Body of pancreas (tissue), 4 donors: Measurements from ENCODE around the gene EYA3. TPM values are rescaled to one million over a fixed set of nuclear protein-coding genes. Genes with fewer than 3 reads are reported as not detected.

Source experiments
- ATAC-seq: fragments of 150-250 bp; one replicate; pipeline ENCODE4 v1.9.1; 2016
- DNase-seq, 4 donors: peaks; one replicate each; pipeline ENCODE4 v3.0.0-alpha.2; 2019
- H3K27ac ChIP-seq, 4 donors: fragments of 200-600 bp; sonication (generic); 1 replicate in 3 of 4; 2 replicates in 1 of 4; pipeline versions ENCODE4 v1.5.1 to v1.6.1; 2016 to 2019; ENCODE audit warnings: mild to moderate bottlenecking in 1 of 4, mixed read lengths in 1 of 4, moderate library complexity in 1 of 4
- H3K27me3 ChIP-seq, 2 donors: fragments of 200-600 bp; sonication (generic); one replicate each; pipeline ENCODE4 v1.6.0; 2016; ENCODE audit warnings: mild to moderate bottlenecking in 1 of 2
- H3K36me3 ChIP-seq, 2 donors: fragments of 200-600 bp; sonication (generic); replicated peaks in 1 of 2; 2 replicates each; pipeline ENCODE4 v1.5.1; 2016; ENCODE audit warnings: low read depth in 2 of 2; ENCODE audit not compliant: insufficient read depth in 1 of 2
- H3K4me1 ChIP-seq: fragments of 200-600 bp; sonication (generic); one replicate; pipeline ENCODE4 v1.6.0; 2016
- H3K4me3 ChIP-seq, 2 donors: fragments of 200-600 bp; sonication (generic); 1 replicate in 1 of 2; 2 replicates in 1 of 2; pipeline ENCODE4 v1.5.1; 2016 to 2019
- H3K9me3 ChIP-seq, 3 donors: fragments of 200-600 bp; sonication (generic); 1 replicate in 2 of 3; 2 replicates in 1 of 3; pipeline ENCODE4 v1.5.1; 2016
- POLR2A ChIP-seq, 3 donors: fragments of 450-650 bp; IDR thresholded peaks; one replicate each; pipeline ENCODE4 v1.6.1; 2016; ENCODE audit warnings: antibody characterized with exemption in 3 of 3, mild to moderate bottlenecking in 2 of 3
- WGBS, 2 donors: methylation state at CpG; one replicate each; pipeline ENCODE4 v1.1.5; 2017; 5-methylcytosine and 5-hydroxymethylcytosine counted together
- intact Hi-C: fragments of 100-400 bp; cut with DNase I; formaldehyde crosslinking; loops from one replicate; pipeline ENCODE4 v1.15.1; 2023
- total RNA-seq, 2 donors: library from RNA; depleted of rRNA; stranded (reverse); fragments of >200 nt; gene quantifications; one replicate each; pipeline ENCODE4 v1.1.0, GENCODE V29; 2016
- TF ChIP-seq, protein P1 (sequence below), 7 experiments: fragments of 450-650 bp in 4 of 7; fragments of 200-600 bp in 3 of 7; sonication (generic) in 3 of 7; IDR thresholded peaks; one replicate each; pipeline ENCODE4 v1.5.1; 2016 to 2019; ENCODE audit warnings: antibody characterized with exemption in 7 of 7

The EYA3 gene
- total RNA-seq, 2 donors from 2014 or later = 7.8 to 15.5 TPM

GRCh38 chr1:28135371-28136168 lies 47.2 kb upstream of the EYA3 start:
- ATAC-seq (no peak), DNase-seq (peak in 1 of 4 donors; percentile 35)
- Histone ChIP-seq H3K36me3 (no peaks in the 10 kb centered on the region), H3K27ac (no peak overlapping the region), H3K9me3 (no peaks in the 10 kb centered on the region), H3K4me3 (no peak overlapping the region), H3K27me3 (no peaks in the 10 kb centered on the region), H3K4me1 (no peaks in the 10 kb centered on the region)
- TF ChIP-seq, protein P1, sequence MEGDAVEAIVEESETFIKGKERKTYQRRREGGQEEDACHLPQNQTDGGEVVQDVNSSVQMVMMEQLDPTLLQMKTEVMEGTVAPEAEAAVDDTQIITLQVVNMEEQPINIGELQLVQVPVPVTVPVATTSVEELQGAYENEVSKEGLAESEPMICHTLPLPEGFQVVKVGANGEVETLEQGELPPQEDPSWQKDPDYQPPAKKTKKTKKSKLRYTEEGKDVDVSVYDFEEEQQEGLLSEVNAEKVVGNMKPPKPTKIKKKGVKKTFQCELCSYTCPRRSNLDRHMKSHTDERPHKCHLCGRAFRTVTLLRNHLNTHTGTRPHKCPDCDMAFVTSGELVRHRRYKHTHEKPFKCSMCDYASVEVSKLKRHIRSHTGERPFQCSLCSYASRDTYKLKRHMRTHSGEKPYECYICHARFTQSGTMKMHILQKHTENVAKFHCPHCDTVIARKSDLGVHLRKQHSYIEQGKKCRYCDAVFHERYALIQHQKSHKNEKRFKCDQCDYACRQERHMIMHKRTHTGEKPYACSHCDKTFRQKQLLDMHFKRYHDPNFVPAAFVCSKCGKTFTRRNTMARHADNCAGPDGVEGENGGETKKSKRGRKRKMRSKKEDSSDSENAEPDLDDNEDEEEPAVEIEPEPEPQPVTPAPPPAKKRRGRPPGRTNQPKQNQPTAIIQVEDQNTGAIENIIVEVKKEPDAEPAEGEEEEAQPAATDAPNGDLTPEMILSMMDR (IDR thresholded peaks at IDR 0.05) = no peak
- TF ChIP-seq POLR2A (IDR thresholded peaks at IDR 0.05) = no peak
- intact Hi-C loops = no loop called here
- 60 to 77% methylated on average over 14 of the region's 14 CpGs for WGBS, 2 donors

- no peaks in the 10 kb centered on the region for H3K4me1 ChIP-seq
- ATAC-seq = no peak
- no peak overlapping the region for H3K4me3 ChIP-seq
- no peaks in the 10 kb centered on the region for H3K9me3 ChIP-seq
- TF ChIP-seq, protein P1 (IDR thresholded peaks at IDR 0.05) = no peak
- TF ChIP-seq POLR2A (IDR thresholded peaks at IDR 0.05) = no peak
- no peaks in the 10 kb centered on the region for H3K36me3 ChIP-seq
- no peak for DNase-seq
- no peaks in the 10 kb centered on the region for H3K27me3 ChIP-seq
- WGBS, 2 donors = 84 to 89% methylated on average over 2 of the region's 2 CpGs
- intact Hi-C loops = no loop called here
- no peak overlapping the region for H3K27ac ChIP-seq
Measured at GRCh38 chr1:28134651-28135207, 46.3 kb upstream of the EYA3 start.

- Histone ChIP-seq H3K36me3 (no peaks in the 10 kb centered on the region), H3K27ac (no peak overlapping the region), H3K4me1 (no peaks in the 10 kb centered on the region), H3K9me3 (no peaks in the 10 kb centered on the region), H3K27me3 (no peaks in the 10 kb centered on the region), H3K4me3 (no peak overlapping the region)
- ATAC-seq (no peak), DNase-seq (no peak)
- TF ChIP-seq, protein P1 (IDR thresholded peaks at IDR 0.05) = no peak
- TF ChIP-seq POLR2A (IDR thresholded peaks at IDR 0.05) = no peak
- intact Hi-C loops = no loop called here
- whole genome bisulfite sequencing, 2 donors = 74 to 87% methylated on average over 11 of the region's 11 CpGs
Measured at GRCh38 chr1:28132171-28133167, 44.1 kb upstream of the EYA3 start.

DNA sequence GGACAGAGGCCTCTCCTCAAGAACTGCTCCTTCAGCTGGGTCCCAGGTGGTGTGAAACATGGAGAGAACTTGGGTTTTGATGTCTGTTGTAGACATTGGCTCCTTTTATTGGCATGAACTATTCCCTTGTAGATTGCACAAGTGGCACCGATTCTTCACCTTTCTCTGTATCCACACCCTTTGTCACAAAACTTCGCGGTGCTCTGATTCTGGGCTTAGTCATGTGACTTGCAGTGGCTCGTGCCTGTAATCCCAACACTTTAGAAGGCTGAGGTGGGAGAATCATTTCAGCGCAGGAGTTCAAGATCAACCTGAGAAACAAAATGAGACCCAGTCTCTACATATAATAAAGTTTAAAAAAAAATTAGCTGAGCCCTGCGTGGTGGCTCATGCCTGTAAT lies 42.5 kb upstream of the EYA3 start:
- H3K36me3 ChIP-seq = no peaks in the 10 kb centered on the region
- no peaks in the 10 kb centered on the region for H3K27me3 ChIP-seq
- H3K27ac ChIP-seq = no peak overlapping the region
- TF ChIP-seq POLR2A (IDR thresholded peaks at IDR 0.05) = no peak
- TF ChIP-seq, protein P1 (IDR thresholded peaks at IDR 0.05) = no peak
- no peak overlapping the region for H3K4me3 ChIP-seq
- intact Hi-C loops = no loop called here
- ATAC-seq = no peak
- no peaks in the 10 kb centered on the region for H3K4me1 ChIP-seq
- H3K9me3 ChIP-seq = no peaks in the 10 kb centered on the region
- WGBS, 2 donors = 76 to 82% methylated on average over 6 of the region's 6 CpGs
- DNase-seq = no peak
